ENCODE measurements around the gene LRRC36. TPM values are rescaled to one million over a fixed set of nuclear protein-coding genes. Genes with fewer than 3 reads are reported as not detected.

Gene LRRC36
- polyA plus RNA-seq, 5 donors: 38.8 to 67.8 (median 55.0) TPM

GRCh38 chr16:67423015-67423414, 96.4 kb downstream of the LRRC36 start:
- no peak for DNase-seq

DNA sequence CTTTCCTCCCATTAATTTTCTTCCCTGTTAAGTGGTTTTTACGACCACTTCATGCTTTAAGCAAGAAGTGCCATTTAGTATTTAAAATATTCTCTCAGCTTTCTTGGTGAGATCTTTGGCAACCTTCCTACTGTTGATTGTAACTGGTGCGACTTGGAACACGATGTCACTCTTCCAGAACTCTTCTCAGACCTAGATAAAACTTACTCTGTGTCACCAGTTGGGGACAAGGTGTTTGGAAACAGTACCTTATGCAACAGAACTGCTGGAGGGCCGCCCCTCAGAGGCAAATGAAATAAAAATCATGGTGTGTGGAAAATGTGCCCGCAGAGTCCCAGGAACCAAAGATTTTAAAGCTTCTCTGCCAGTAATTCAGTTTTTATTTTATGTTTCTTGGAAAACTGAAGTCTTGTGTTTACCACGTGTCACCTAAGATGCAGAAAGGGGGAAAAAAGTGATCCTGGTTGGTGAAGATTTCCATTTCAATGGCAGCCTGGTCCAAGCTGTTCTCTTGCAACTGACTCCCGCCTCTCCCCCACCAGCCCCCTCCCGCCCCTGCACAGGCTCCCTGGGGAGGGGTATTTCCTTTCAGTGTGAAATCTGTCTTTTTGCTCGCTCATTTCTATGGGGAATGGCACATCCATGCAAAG, 97.1 kb downstream of the LRRC36 start:
- DNase-seq: no peak

DNA sequence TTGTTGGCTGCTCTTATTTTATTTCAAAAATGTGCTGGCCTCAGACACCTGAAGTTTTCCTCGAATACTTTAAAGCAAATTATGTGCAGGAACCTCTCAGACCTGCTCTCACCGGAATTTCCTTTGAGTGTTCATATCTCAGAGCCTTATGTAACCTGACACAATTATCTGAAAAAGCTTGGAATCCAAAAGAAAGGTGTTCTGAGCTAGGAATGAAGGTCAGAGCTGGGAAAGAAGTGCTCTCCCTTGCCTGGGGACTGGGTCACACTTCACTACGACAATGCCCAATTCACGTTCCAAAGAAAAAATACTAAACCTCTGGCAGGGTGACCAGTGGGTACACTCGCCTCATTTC, 97.6 kb downstream of the LRRC36 start:
- no peak for DNase-seq

DNA sequence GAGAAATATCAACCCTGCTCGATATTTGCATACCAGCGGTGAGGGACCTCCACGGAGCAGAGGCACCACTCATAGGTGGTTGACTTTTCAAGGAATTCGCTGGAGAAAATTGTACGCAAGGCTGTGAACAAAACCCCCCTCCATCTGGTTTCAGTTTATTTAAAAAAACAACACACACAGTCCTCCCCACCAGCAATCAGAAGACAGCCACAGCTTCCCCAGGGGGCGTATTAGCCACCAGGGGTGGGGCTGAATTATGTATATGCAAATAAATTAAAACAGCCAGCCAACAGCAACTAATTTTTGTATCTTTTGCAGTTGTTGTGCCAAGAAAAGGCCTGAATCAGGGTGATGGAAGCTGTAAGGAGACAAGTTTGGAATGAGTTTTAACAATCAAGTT, 98.4 kb downstream of the LRRC36 start:
- no peak for DNase-seq

DNA sequence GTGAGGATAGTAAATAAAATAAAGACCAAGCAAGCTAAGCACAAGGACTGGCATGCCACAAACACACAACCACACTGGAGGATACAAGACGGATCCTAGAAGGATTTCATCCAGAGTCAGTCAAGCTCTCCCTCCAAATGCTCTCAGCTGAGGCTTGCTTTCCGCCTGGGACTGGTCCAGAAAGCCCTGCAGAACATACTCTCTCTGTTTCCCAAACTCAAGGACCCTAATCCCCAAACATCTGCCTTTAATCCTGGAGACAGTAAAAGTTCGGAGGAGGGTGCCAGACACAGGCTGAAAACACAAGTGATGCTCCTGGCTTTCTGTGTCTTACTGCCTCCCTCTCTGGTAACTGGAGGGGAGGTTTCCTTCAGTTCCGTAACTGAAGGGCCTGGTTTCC, 99.0 kb downstream of the LRRC36 start:
- no peak for DNase-seq

- DNase-seq: no peak
Measured at GRCh38 chr16:67426022-67426421, 99.4 kb downstream of the LRRC36 start.

DNA sequence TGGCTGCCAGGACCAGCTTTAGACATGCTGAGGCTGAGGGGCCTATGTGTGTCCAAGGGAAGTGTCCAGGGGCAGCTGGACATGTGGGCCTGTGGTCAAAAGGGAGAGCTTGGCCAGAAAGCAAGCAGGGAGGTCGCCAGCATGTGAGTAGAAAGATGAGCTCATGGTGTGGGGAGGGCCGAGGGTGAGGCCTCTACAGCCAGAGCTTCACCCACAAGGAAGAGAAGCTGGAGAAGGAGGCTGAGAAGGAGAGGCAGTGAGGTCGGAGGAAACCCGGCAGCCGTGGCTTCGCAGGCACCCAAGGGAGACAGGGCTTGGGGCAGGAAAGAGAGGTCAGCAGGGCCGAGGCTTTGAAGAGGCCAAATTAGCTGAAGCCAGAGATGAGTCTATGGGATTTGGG, 100.3 kb downstream of the LRRC36 start:
- no peak for DNase-seq

DNA sequence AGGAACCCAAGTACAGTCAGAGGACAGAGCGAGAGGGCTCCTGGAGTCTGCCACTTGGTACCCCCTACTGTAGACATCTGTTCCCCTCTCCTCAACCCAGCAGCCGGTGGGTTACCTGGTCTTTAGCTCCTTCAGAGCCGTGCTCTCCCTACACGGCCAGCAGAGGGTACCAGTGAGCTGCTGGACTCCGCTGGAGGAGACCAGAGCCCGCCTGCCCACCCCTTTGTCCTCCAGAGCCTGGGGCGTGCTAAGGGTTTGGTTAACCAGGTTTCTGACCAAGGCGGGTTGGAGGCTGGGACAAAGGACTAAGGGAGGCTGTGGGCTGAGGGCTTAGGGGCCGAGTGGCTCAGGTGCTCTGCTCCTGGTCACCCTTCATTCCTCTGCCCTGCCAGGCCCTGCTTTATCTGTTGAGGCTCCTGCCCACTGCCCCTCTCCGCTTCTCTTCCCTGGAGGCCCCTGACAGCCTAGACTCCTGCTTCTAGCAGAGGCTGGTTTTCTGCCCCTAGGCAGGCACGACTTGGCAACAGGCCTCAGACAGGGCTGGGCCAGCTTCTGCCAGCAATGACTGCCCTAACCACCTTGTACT, 101.6 kb downstream of the LRRC36 start:
- DNase-seq: peak in 1 of 2 donors; percentile 69

DNA sequence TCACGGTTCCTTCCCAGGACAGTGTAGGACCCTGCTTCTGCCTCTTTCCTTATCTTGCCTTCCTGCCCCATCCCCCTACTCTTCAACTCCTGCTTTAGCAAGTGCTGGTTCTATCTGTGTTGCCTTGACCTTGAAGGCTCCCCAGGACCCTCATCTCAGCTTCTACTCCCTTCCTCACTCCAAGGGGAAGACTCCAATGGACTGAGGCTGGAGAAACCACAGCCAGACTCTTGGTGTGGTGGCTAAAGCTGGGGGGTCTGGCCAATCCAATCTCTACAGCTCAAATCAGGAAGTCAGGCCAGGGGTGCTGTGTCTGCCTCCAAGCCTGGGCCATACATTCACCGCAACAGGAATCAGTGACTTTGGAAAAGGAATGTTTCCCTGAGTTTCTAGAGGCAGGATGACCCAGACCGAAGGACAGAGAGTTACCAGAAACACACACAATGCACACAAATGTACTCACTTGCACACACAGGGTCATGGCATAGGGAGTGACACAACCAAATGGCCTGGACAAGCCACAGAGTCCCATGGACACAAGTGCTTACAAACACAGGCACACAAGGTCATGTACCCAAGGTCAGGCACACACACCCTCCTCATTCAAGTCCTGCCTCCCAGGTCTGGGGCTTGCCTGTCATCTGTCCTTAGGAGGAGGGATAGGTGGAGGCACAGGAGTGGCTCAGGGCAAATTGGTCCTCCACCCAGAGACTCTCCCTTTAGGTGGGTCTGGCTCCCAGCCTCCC, 102.6 kb downstream of the LRRC36 start:
- DNase-seq: no peak

DNA sequence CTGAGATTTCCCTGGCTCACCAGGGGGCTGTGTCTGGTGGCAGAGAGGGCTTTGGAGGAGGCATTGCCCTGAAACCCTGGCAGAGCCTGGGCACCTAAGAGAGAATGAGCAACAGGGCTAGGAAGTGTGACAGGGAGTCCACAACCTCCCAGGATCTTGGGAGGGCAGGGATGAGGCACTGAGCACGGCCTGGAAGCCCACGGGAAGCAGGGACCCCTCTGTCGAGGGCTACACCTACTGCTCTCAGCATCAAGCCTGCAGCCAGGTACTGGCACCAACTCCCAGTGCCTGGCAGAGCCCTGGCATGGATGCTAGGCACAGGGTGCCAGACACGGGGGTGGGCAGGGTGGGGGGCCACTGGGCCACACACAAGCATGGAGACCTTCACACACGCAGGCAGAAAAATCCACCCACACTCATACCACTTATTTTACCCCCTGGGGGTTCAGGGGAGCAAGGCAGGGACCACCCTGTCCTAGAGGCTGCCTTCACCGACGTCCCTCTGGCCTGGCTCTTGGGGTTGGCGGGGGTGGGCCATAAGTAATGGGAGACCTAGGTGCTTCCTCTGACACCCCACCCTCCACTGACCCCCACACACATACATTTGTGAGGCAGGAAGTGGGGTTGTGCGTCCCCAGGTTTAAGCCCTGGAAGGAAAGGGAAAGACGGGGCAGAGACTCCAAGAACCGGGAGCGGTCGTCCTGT, 103.3 kb downstream of the LRRC36 start:
- no peak for DNase-seq

GRCh38 chr16:67430504-67430976, 103.9 kb downstream of the LRRC36 start:
- DNase-seq: no peak

- DNase-seq: no peak
Measured at GRCh38 chr16:67430977-67431774, 104.6 kb downstream of the LRRC36 start, which contains the start of gene HSD11B2. TSS of gene HSD11B2 (plus strand) at chr16:67431121. CDS start at chr16:67431249, 128 bp downstream.

DNA sequence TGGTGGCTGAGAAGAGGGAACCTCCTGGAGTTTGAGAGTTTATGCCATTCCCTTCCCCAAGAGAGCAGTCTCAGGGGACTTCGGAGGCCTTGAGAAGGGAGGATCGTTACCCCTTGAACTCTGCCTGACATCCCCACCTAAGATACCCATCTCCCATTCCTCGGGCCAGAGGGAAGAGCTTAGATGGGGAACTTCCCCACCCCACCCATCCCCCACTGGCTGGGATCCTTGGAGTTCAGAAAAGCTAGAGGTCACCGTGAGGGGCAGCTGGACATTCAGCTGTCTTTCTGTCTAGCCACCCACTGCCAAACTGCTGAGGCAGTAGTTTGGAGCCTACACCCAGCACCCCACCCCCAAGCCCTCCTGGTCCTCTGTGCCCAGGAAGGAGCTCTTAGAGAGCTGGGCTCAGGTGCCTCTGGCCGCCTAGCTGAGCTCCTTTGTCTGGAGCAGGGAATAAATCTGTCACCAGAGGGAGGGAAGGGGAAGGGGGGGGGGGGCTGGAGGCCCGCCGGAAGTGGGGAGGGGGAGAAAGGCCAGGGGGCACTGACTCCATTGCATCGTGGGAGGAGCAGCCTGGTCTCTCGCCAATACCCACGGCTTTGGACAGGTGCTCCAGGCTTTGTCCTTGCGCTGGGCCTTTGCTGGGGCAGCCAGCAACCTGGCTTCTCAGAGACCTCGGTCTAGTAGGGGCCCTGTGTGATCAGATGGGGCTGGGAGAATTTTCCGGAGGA, 105.3 kb downstream of the LRRC36 start:
- no peak for DNase-seq

DNA sequence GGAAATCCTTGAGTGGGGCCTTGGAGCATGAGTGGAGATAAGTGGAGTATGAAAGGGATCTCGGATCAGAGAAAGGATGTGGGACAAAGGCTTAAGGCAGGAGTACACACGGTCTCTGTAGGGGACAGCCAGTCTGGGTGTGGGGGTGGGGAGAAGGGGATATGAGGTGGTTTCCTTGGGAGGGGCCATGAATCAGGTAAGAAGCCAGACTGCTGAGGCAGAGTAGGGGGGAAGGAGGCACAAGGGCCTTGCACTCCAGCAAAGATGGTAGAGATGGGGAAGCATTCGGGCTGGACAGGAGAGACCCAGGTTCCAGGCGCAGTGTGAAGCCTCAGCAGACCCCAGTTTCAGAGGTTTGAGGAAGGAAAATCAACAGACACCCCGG, 105.9 kb downstream of the LRRC36 start:
- no peak for DNase-seq

DNA sequence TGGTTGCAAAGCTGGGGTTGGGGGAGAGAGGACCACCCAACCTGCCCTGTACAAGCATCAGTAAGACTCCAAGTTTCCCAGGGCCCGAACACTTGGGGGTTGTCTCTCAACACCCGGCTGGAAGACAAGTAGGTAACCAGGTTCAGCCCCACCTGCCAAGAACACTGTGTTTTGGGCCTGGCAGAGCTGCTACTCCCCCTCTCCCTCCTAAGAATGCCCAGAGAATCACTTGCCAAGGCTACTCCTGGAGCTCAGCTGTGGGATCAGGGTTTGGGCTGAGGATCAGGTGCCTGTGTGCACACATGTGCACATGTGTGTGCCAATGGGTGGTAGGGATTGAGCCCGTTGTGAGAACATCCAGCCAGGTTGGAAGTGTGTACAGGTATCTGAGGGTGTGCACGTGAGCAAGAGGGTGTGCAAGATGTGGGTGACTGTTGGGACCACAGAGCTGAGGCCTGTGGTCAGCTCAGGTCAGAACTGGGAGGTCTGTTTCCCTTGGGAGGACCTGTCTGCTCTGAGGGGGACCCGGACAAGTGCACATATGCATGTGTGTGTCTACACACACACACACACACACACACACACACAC, 106.6 kb downstream of the LRRC36 start:
- no peak for DNase-seq

Other genes with a start within 250 kb of the LRRC36 start
- 10 to 100 TPM; 21.1 to 25.8 (median 23.0) TPM for gene PHAF1, start 216.9 kb upstream of the LRRC36 start, polyA plus RNA-seq (ENCODE audit: insufficient read depth in 1 of 5, insufficient read length in 5 of 5, low replicate concordance in 1 of 5)
- 10 to 100 TPM; 16.4 to 30.4 (median 18.7) TPM for gene B3GNT9, start 175.8 kb upstream of the LRRC36 start, polyA plus RNA-seq (ENCODE audit: insufficient read depth in 1 of 5, insufficient read length in 5 of 5, low replicate concordance in 1 of 5)
- 10 to 100 TPM in 2 of 5 donors, 1 to 10 TPM in 3; 5.0 to 12.0 (median 7.0) TPM for gene TRADD, start 166.9 kb upstream of the LRRC36 start, polyA plus RNA-seq (ENCODE audit: insufficient read depth in 1 of 5, insufficient read length in 5 of 5, low replicate concordance in 1 of 5)
- gene FBXL8, start 166.9 kb upstream of the LRRC36 start, polyA plus RNA-seq (ENCODE audit: insufficient read depth in 1 of 5, insufficient read length in 5 of 5, low replicate concordance in 1 of 5): 1 to 10 TPM; 1.5 to 4.0 (median 3.6) TPM
- gene HSF4, start 162.1 kb upstream of the LRRC36 start, polyA plus RNA-seq (ENCODE audit: insufficient read depth in 1 of 5, insufficient read length in 5 of 5, low replicate concordance in 1 of 5): 1 to 10 TPM; 3.6 to 5.9 (median 4.4) TPM
- gene NOL3, start 156.3 kb upstream of the LRRC36 start, polyA plus RNA-seq (ENCODE audit: insufficient read depth in 1 of 5, insufficient read length in 5 of 5, low replicate concordance in 1 of 5): 10 to 100 TPM in 4 of 5 donors, 1 to 10 TPM in 1; 9.5 to 17.9 (median 17.0) TPM
- 10 to 100 TPM; 50.9 to 64.6 (median 53.7) TPM for gene MATCAP1, start 142.9 kb upstream of the LRRC36 start, polyA plus RNA-seq (ENCODE audit: insufficient read depth in 1 of 5, insufficient read length in 5 of 5, low replicate concordance in 1 of 5)
- gene EXOC3L1, start 136.7 kb upstream of the LRRC36 start, polyA plus RNA-seq (ENCODE audit: insufficient read depth in 1 of 5, insufficient read length in 5 of 5, low replicate concordance in 1 of 5): 10 to 100 TPM in 2 of 5 donors, 1 to 10 TPM in 3; 7.6 to 14.8 (median 9.4) TPM
- gene E2F4, start 134.7 kb upstream of the LRRC36 start, polyA plus RNA-seq (ENCODE audit: insufficient read depth in 1 of 5, insufficient read length in 5 of 5, low replicate concordance in 1 of 5): 10 to 100 TPM; 43.8 to 70.5 (median 57.5) TPM
- 10 to 100 TPM in 1 of 5 donors, 1 to 10 TPM in 4; 4.6 to 11.0 (median 6.3) TPM for gene ELMO3, start 127.7 kb upstream of the LRRC36 start, polyA plus RNA-seq (ENCODE audit: insufficient read depth in 1 of 5, insufficient read length in 5 of 5, low replicate concordance in 1 of 5)
- gene TMEM208, start 99.7 kb upstream of the LRRC36 start, polyA plus RNA-seq (ENCODE audit: insufficient read depth in 1 of 5, insufficient read length in 5 of 5, low replicate concordance in 1 of 5): 10 to 100 TPM; 22.2 to 32.3 (median 24.8) TPM
- gene FHOD1, start 79.3 kb upstream of the LRRC36 start, polyA plus RNA-seq (ENCODE audit: insufficient read depth in 1 of 5, insufficient read length in 5 of 5, low replicate concordance in 1 of 5): 100 to 1,000 TPM; 134 to 279 (median 182) TPM
- gene SLC9A5, start 77.8 kb upstream of the LRRC36 start, polyA plus RNA-seq (ENCODE audit: insufficient read depth in 1 of 5, insufficient read length in 5 of 5, low replicate concordance in 1 of 5): 10 to 100 TPM; 15.7 to 21.1 (median 19.4) TPM
- gene PLEKHG4, start 47.3 kb upstream of the LRRC36 start, polyA plus RNA-seq (ENCODE audit: insufficient read depth in 1 of 5, insufficient read length in 5 of 5, low replicate concordance in 1 of 5): 10 to 100 TPM; 29.1 to 38.9 (median 31.0) TPM
- gene KCTD19, start 74 bp upstream of the LRRC36 start, polyA plus RNA-seq (ENCODE audit: insufficient read depth in 1 of 5, insufficient read length in 5 of 5, low replicate concordance in 1 of 5): 10 to 100 TPM in 2 of 5 donors, 1 to 10 TPM in 3; 6.5 to 10.3 (median 8.5) TPM
- 100 to 1,000 TPM; 284 to 468 (median 389) TPM for gene TPPP3, start 66.7 kb downstream of the LRRC36 start, polyA plus RNA-seq (ENCODE audit: insufficient read depth in 1 of 5, insufficient read length in 5 of 5, low replicate concordance in 1 of 5)
- 10 to 100 TPM; 14.7 to 28.3 (median 20.0) TPM for gene ZDHHC1, start 89.7 kb downstream of the LRRC36 start, polyA plus RNA-seq (ENCODE audit: insufficient read depth in 1 of 5, insufficient read length in 5 of 5, low replicate concordance in 1 of 5)
- gene HSD11B2, start 104.3 kb downstream of the LRRC36 start, polyA plus RNA-seq (ENCODE audit: insufficient read depth in 1 of 5, insufficient read length in 5 of 5, low replicate concordance in 1 of 5): 10 to 100 TPM; 31.9 to 86.2 (median 58.9) TPM
- 10 to 100 TPM; 44.5 to 73.4 (median 48.8) TPM for gene ATP6V0D1, start 154.3 kb downstream of the LRRC36 start, polyA plus RNA-seq (ENCODE audit: insufficient read depth in 1 of 5, insufficient read length in 5 of 5, low replicate concordance in 1 of 5)
- gene AGRP, start 156.7 kb downstream of the LRRC36 start, polyA plus RNA-seq (ENCODE audit: insufficient read depth in 1 of 5, insufficient read length in 5 of 5, low replicate concordance in 1 of 5): under 1 TPM in 1 of 5 donors, not detected in 4; 0.32 TPM
- gene RIPOR1, start 202.0 kb downstream of the LRRC36 start, polyA plus RNA-seq (ENCODE audit: insufficient read depth in 1 of 5, insufficient read length in 5 of 5, low replicate concordance in 1 of 5): 10 to 100 TPM; 38.3 to 62.4 (median 53.0) TPM
- 10 to 100 TPM; 65.8 to 73.4 (median 71.6) TPM for gene CTCF, start 235.7 kb downstream of the LRRC36 start, polyA plus RNA-seq (ENCODE audit: insufficient read depth in 1 of 5, insufficient read length in 5 of 5, low replicate concordance in 1 of 5)

Data from right lung (tissue), 5 donors.